Activated CD8-positive, alpha-beta memory T cell treated with anti-CD3 and anti-CD28 coated beads, Interleukin-2, amount 50 U/mL, for 1 hour (primary cell): ENCODE data around the gene PACRG.

Experiments
- DNase-seq: peaks from one replicate; pipeline ENCODE4 v3.0.0-alpha.2; 2020; ENCODE audit errors: extremely low read depth

The PACRG gene

GRCh38 chr6:163136681-163137397 is 409.1 kb downstream of the PACRG start:
- DNase-seq, result no peak

- DNase-seq, result no peak
Measured at GRCh38 chr6:163137398-163137881, 409.7 kb downstream of the PACRG start.

DNA sequence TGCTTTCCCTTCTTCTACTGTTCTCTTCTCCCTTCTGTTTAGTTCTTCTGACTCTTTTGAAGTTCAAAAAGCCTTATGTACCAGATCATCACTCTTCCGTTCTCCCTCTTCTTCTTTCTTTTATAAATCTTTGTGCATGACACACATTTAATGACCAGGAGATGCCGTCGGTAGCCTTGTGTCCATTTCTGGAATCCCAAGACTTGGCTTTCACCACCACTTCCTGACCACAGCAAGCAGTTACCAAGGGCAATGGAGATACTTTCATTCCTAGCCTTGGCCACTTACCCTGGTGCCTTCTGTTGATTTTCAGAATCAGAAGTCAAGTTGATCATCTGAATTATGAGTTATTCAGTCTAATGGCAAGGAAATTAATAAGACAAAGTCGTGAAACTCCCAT is 418.3 kb downstream of the PACRG start:
- no peak for DNase-seq

DNA sequence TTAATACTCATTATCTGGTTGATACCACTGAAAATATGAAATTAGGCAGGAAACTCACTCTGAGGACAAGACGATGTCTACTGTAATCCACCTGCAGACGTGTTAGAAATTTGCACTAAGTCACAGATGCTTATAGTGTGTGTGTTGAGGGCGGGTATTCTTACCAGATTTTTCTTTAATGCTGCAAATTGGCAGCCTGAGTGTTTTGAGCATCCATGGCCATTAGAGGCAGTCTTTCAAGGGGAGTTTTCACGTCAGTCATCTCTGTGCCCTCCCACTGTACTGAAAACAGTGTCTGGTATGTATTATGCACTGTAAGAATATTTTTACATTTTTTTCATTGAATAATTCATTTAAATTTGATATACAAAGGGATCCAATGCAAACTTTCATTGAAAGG is 420.2 kb downstream of the PACRG start:
- DNase-seq, result no peak

GRCh38 chr6:163148451-163149278 is 420.9 kb downstream of the PACRG start:
- DNase-seq, result no peak

- no peak for DNase-seq
Measured at GRCh38 chr6:163149279-163149848, 421.6 kb downstream of the PACRG start.

DNA sequence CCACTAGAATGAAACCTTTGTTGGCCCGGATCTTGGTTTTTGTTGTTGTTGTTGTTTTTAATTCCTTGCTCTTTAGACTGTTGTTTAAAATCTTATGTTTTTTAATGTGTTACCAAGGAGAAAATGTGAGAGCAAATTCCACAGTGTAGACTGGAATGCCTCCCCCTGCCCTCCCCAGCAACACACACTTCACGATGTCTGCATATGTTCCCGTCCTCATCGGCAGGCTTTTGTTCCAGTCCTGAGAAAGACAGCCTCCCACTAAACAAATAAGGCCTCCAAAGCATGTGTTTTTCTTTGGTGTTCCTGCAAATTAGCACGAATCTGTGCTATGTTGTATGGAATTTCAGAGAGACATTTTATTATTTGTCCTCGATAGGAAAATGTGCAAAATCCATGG is 423.4 kb downstream of the PACRG start:
- no peak for DNase-seq

- no peak for DNase-seq
Measured at GRCh38 chr6:163152701-163153100, 424.9 kb downstream of the PACRG start.

DNA sequence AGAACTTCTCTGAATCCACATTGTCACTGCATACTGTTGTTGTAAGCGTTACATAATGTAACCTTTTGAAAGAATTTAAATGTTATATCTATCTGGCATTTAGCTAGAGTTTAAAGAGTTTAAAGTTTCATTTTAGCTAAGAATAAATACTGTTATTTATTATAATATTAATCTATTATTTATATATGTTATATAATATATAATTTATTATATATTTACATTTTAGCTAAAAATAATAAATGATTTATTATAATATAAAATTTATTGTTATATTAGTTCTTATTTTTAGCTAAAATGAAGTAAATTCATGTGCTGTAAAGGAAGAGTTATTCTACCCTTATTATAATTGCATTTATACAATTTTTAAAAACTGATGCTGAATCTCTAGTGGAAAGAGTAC is 431.3 kb downstream of the PACRG start:
- DNase-seq, result no peak

GRCh38 chr6:163159689-163160088 is 431.9 kb downstream of the PACRG start:
- no peak for DNase-seq

DNA sequence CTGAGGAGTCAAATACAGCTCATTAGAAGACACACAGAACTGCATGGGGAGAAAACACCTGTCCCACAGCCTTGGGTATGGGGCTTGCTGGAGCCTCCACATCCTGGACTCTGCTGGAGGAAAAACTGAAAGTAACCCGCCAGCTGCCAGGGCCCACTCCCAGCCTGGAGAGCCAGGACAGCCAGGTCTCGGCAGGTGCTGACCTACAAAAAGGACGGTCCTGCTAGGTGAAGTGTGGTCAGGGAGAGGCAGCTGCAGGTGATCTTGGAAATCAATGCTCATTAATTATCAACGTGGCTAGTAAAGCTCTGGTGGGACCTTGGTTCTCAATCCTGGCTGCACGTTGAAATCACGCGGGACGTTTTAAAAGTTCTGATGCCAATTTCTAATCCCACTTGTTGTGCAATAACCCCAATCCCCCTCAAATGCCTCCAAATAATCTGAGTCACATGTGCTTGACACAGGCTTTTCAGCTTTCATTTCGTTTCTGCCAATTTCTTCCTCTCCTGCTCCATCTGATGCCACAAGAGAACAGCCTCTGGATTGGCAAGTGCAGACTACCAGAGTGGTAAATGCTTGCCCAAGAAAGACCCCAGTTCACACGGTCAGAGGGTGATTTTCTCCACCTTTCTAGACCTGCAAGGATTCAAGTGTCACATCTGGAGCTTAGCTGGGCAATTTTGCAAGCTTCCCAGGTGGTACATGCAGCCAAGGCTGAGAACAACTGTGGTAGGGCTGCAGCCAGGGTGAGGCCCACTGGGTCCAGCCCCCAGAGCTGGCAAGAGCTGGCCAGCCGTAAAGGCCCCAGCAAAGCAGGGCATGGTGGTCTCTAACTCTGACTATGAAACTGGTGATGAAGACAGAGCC is 434.5 kb downstream of the PACRG start:
- no peak for DNase-seq

GRCh38 chr6:163162874-163163213 is 435.1 kb downstream of the PACRG start:
- DNase-seq, result no peak

GRCh38 chr6:163164175-163164900 is 436.6 kb downstream of the PACRG start:
- DNase-seq, result no peak

- no peak for DNase-seq
Measured at GRCh38 chr6:163165155-163165910, 437.6 kb downstream of the PACRG start.

- no peak for DNase-seq
Measured at GRCh38 chr6:163165922-163166321, 438.1 kb downstream of the PACRG start.

DNA sequence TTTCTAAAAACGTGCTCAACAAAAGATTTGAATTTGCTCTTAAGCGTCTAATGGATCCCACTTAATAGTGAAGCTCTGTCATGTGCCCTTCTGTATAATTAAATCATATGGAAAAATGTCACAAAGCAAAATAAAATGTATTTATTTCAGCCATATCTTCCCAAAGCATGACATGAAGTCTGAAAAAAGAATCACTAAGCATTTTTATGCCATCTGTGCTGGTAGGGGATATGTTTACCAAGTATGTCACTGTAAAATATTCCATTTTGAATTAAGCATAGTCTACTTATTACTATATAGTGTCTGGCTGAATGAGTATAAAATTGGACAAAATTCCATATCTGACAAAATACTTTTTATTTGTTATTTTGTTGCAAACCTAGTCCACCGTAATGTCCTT is 438.7 kb downstream of the PACRG start:
- no peak for DNase-seq

- DNase-seq, result no peak
Measured at GRCh38 chr6:163169521-163169920, 441.7 kb downstream of the PACRG start.

- no peak for DNase-seq
Measured at GRCh38 chr6:163170294-163170883, 442.6 kb downstream of the PACRG start.

DNA sequence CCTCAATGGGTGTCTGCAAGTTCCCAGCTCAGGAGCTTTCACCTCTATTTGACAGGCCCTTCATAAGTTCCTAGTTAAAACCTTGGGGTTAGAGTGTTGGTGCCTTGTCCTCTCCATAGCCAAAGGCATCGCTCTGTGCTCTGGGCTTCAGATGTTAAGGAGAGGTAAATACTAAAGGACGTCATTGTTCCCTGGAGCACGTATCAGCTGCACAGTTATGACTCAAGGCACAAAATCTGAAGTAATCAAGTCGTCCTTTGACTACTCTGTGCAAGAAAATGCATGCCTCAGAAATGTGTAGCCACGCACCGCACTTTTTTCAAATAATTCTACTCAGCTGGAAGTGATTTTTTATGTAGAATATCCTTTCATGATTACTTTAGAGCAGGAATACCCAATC is 446.0 kb downstream of the PACRG start:
- DNase-seq, result no peak

DNA sequence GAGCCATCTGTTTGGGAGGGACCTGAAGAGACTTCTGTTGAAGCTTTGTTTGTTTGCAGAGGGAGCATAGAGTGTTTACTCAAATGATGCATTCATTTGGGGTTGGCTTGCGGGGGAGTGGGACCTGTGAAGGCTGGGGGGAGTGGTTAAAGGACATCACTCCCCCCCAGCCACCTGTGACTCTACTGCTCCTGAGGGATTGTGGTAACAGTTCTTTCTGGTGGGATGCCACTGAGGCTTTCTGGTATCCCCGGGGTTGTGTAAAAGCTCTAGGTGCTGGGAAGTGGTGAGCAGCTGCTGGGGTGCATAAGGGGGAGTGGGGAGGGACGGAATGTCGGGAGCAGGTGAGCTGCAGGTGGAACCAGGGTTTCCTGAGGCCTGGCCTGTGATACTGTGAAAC is 447.5 kb downstream of the PACRG start:
- DNase-seq, result no peak
